CD8-positive, alpha-beta memory T cell (primary cell): Measurements from ENCODE around the gene FITM1. TPM values are rescaled to one million over a fixed set of nuclear protein-coding genes. Genes with fewer than 3 reads are reported as not detected.

Source experiments
- CTCF ChIA-PET: fragments of 350-600 bp; sonication (Branson Sonifier 250); formaldehyde crosslinking; loops from one replicate; lab custom pipeline; 2021; ENCODE audit warnings: antibody characterized with exemption; lab: Charles Lee
- POLR2A ChIA-PET: fragments of 350-600 bp; sonication (Branson Sonifier 250); formaldehyde crosslinking; loops from one replicate; lab custom pipeline; 2021; ENCODE audit warnings: antibody characterized with exemption; lab: Charles Lee
- DNase-seq, 5 donors: peaks; one replicate each; pipeline versions ENCODE4 v3.0.0 to v3.0.0-alpha.2; 2020 to 2022; ENCODE audit warnings: mixed read lengths in 1 of 5
- H3K27ac ChIP-seq: one replicate; pipeline ENCODE4 v1.7.0; 2013; ENCODE audit warnings: low read depth, mild to moderate bottlenecking, low read length, moderate library complexity
- H3K27me3 ChIP-seq: 2 replicates; pipeline ENCODE4 v1.7.0; 2013; ENCODE audit warnings: low read length, mild to moderate bottlenecking; ENCODE audit not compliant: insufficient read depth, poor library complexity, severe bottlenecking
- H3K36me3 ChIP-seq: 2 replicates; pipeline ENCODE4 v1.7.0; 2013; ENCODE audit warnings: mild to moderate bottlenecking, low read length, moderate library complexity; ENCODE audit not compliant: insufficient read depth
- H3K4me1 ChIP-seq: 2 replicates; pipeline ENCODE4 v1.7.0; 2013; ENCODE audit warnings: mild to moderate bottlenecking, low read length, moderate library complexity; ENCODE audit not compliant: insufficient read depth
- H3K4me3 ChIP-seq: 2 replicates; pipeline ENCODE4 v1.7.0; 2013; ENCODE audit warnings: mild to moderate bottlenecking, low read length
- H3K9me3 ChIP-seq: 2 replicates; pipeline ENCODE4 v1.7.0; 2013; ENCODE audit warnings: mild to moderate bottlenecking, low read length
- H3K27ac Mint-ChIP-seq, 8 donors: one replicate each; pipeline ENCODE4 v1.8.0; 2020 to 2021; ENCODE audit warnings: mixed read lengths in 8 of 8, mild to moderate bottlenecking in 6 of 8, inconsistent platforms in 3 of 8, moderate library complexity in 3 of 8
- H3K27me3 Mint-ChIP-seq, 2 donors: one replicate each; pipeline ENCODE4 v1.8.0; 2020 to 2021; ENCODE audit warnings: mixed read lengths in 2 of 2, mild to moderate bottlenecking in 1 of 2, moderate library complexity in 1 of 2
- H3K36me3 Mint-ChIP-seq, 3 donors: one replicate each; pipeline ENCODE4 v1.8.0; 2020 to 2021; ENCODE audit warnings: mixed read lengths in 3 of 3, inconsistent platforms in 1 of 3, mild to moderate bottlenecking in 1 of 3
- H3K4me1 Mint-ChIP-seq, 3 donors: one replicate each; pipeline ENCODE4 v1.8.0; 2020 to 2021; ENCODE audit warnings: mixed read lengths in 3 of 3, inconsistent platforms in 1 of 3, mild to moderate bottlenecking in 1 of 3
- H3K4me3 Mint-ChIP-seq, 7 donors: one replicate each; pipeline ENCODE4 v1.8.0; 2020 to 2021; ENCODE audit warnings: mixed read lengths in 7 of 7, mild to moderate bottlenecking in 6 of 7, moderate library complexity in 4 of 7, inconsistent platforms in 2 of 7
- H3K9me3 Mint-ChIP-seq, 5 donors: one replicate each; pipeline ENCODE4 v1.8.0; 2020 to 2022; ENCODE audit warnings: mixed read lengths in 5 of 5, mild to moderate bottlenecking in 3 of 5, moderate library complexity in 2 of 5, inconsistent platforms in 1 of 5
- polyA plus RNA-seq: library from polyadenylated mRNA; unstranded; fragments of 300-500 nt; fragmentation: Illumina TruSeq; gene quantifications from one replicate; pipeline ENCODE4 v1.2.3, GENCODE V29; 2021
- total RNA-seq, 2 experiments: library from RNA; stranded (reverse); gene quantifications; one replicate each; pipeline ENCODE4 v1.2.3, GENCODE V29; 2021

FITM1 gene
- total and polyA plus RNA-seq, 3 experiments from 2014 or later, result 0.58 to 1.1 TPM; not detected in 1

- peaks cover 4 to 44% (median 14%) of the 10 kb centered on the region in 3 donors for H3K36me3 Mint-ChIP-seq
- peaks cover 0 to 2% of the 10 kb centered on the region in 2 donors for H3K27me3 Mint-ChIP-seq
- H3K4me1 ChIP-seq, result no peaks in the 10 kb centered on the region
- POLR2A ChIA-PET, result interaction anchor here (2.4 kb wide), 1 partner anchor 11 kb away, joined by 8 read pairs; the partner anchor contains the start of gene IRF9
- H3K9me3 Mint-ChIP-seq, result no peaks in the 10 kb centered on the region
- H3K4me3 Mint-ChIP-seq, result peak overlapping the region; percentile 81 to 91 (median 90)
- H3K9me3 ChIP-seq, result no peaks in the 10 kb centered on the region
- H3K27ac ChIP-seq, result no peak overlapping the region
- H3K27ac Mint-ChIP-seq, result peak overlapping the region in 7 of 8 donors; percentile 14 to 96 (median 80)
- peaks cover 12% of the 10 kb centered on the region for H3K36me3 ChIP-seq
- no peaks in the 10 kb centered on the region for H3K27me3 ChIP-seq
- H3K4me1 Mint-ChIP-seq, result peaks cover 33 to 47% (median 46%) of the 10 kb centered on the region in 3 donors
- DNase-seq, result no peak
- CTCF ChIA-PET, result interaction anchor here (4.7 kb wide), 1 partner anchor 12 kb away, joined by 36 read pairs; the partner anchor contains the start of gene IRF9
- H3K4me3 ChIP-seq, result peak overlapping the region; percentile 48
These were observed 41.9 kb downstream of the FITM1 start for GRCh38 chr14:24172261-24172860.

- Histone ChIP-seq H3K4me3 (no peak overlapping the region), H3K9me3 (no peaks in the 10 kb centered on the region), H3K4me1 (no peaks in the 10 kb centered on the region), H3K36me3 (peaks cover 8% of the 10 kb centered on the region), H3K27ac (no peak overlapping the region), H3K27me3 (no peaks in the 10 kb centered on the region)
- ChIA-PET CTCF (interaction anchor here (0.9 to 4.7 kb wide), 2 partner anchors 10 to 12 kb away, joined by 3 to 36 read pairs; partner anchors contain the start of gene IRF9), POLR2A (interaction anchor here (1.2 kb wide), 1 partner anchor 12 kb away, joined by 4 read pairs; the partner anchor contains the start of gene IRF9)
- Mint-ChIP-seq H3K27ac (peak overlapping the region; percentile 71 to 96 (median 78)), H3K36me3 (peaks cover 0 to 43% (median 10%) of the 10 kb centered on the region in 3 donors), H3K27me3 (peaks cover 0 to 2% of the 10 kb centered on the region in 2 donors), H3K9me3 (no peaks in the 10 kb centered on the region), H3K4me1 (peaks cover 33 to 47% (median 42%) of the 10 kb centered on the region in 3 donors), H3K4me3 (peak overlapping the region in 6 of 7 donors; percentile 45 to 89 (median 82))
- no peak for DNase-seq
These were observed 42.4 kb downstream of the FITM1 start for GRCh38 chr14:24172871-24173281.

- Histone ChIP-seq H3K4me1 (no peaks in the 10 kb centered on the region), H3K27me3 (no peaks in the 10 kb centered on the region), H3K4me3 (no peak overlapping the region), H3K27ac (no peak overlapping the region), H3K9me3 (no peaks in the 10 kb centered on the region), H3K36me3 (peaks cover 19% of the 10 kb centered on the region)
- POLR2A ChIA-PET, result interaction anchor here (0.6 kb wide), 1 partner anchor 27 kb away, joined by 3 read pairs; no protein-coding TSS in a partner anchor
- H3K27me3 Mint-ChIP-seq, result no peaks in the 10 kb centered on the region
- peak overlapping the region in 1 of 8 donors; percentile 47 for H3K27ac Mint-ChIP-seq
- H3K36me3 Mint-ChIP-seq, result peaks cover 0 to 67% (median 9%) of the 10 kb centered on the region in 3 donors
- peaks cover 25 to 29% (median 28%) of the 10 kb centered on the region in 3 donors for H3K4me1 Mint-ChIP-seq
- H3K4me3 Mint-ChIP-seq, result no peak overlapping the region
- no peak for DNase-seq
- CTCF ChIA-PET, result interaction anchor here (1.7 kb wide), 1 partner anchor 43 kb away, joined by 3 read pairs; no protein-coding TSS in a partner anchor
- H3K9me3 Mint-ChIP-seq, result no peaks in the 10 kb centered on the region
These were observed 46.1 kb downstream of the FITM1 start for GRCh38 chr14:24176599-24176998.

- Histone ChIP-seq H3K27ac (no peak overlapping the region), H3K9me3 (no peaks in the 10 kb centered on the region), H3K4me1 (no peaks in the 10 kb centered on the region), H3K36me3 (peaks cover 19% of the 10 kb centered on the region), H3K27me3 (no peaks in the 10 kb centered on the region), H3K4me3 (no peak overlapping the region)
- CTCF ChIA-PET, result interaction anchor here (1.7 kb wide), 1 partner anchor 43 kb away, joined by 3 read pairs; no protein-coding TSS in a partner anchor
- Mint-ChIP-seq H3K4me1 (peaks cover 22 to 25% (median 23%) of the 10 kb centered on the region in 3 donors), H3K27ac (peak overlapping the region in 4 of 8 donors; percentile 31 to 79 (median 44)), H3K4me3 (no peak overlapping the region), H3K9me3 (no peaks in the 10 kb centered on the region), H3K27me3 (no peaks in the 10 kb centered on the region), H3K36me3 (peaks cover 0 to 72% (median 9%) of the 10 kb centered on the region in 3 donors)
- POLR2A ChIA-PET, result interaction anchor here (0.6 kb wide), 1 partner anchor 27 kb away, joined by 3 read pairs; no protein-coding TSS in a partner anchor
- no peak for DNase-seq
These were observed 46.8 kb downstream of the FITM1 start for GRCh38 chr14:24177041-24177825.

GRCh38 chr14:24177891-24178290, 47.4 kb downstream of the FITM1 start:
- Mint-ChIP-seq H3K36me3 (peaks cover 0 to 78% (median 9%) of the 10 kb centered on the region in 3 donors), H3K9me3 (no peaks in the 10 kb centered on the region), H3K27ac (peak overlapping the region in 1 of 8 donors; percentile 42), H3K27me3 (no peaks in the 10 kb centered on the region), H3K4me3 (no peak overlapping the region), H3K4me1 (peaks cover 19 to 22% (median 19%) of the 10 kb centered on the region in 3 donors)
- no peak overlapping the region for H3K4me3 ChIP-seq
- H3K4me1 ChIP-seq, result no peaks in the 10 kb centered on the region
- H3K9me3 ChIP-seq, result no peaks in the 10 kb centered on the region
- H3K27me3 ChIP-seq, result no peaks in the 10 kb centered on the region
- DNase-seq, result no peak
- ChIA-PET POLR2A (no interaction called here), CTCF (interaction anchor here (1.7 kb wide), 1 partner anchor 42 kb away, joined by 3 read pairs; no protein-coding TSS in a partner anchor)
- peaks cover 19% of the 10 kb centered on the region for H3K36me3 ChIP-seq
- H3K27ac ChIP-seq, result no peak overlapping the region

GRCh38 chr14:24178399-24179178, 48.1 kb downstream of the FITM1 start:
- Histone ChIP-seq H3K27me3 (no peaks in the 10 kb centered on the region), H3K36me3 (peaks cover 23% of the 10 kb centered on the region), H3K27ac (no peak overlapping the region), H3K4me1 (no peaks in the 10 kb centered on the region), H3K9me3 (no peaks in the 10 kb centered on the region), H3K4me3 (no peak overlapping the region)
- Mint-ChIP-seq H3K27ac (peak overlapping the region in 2 of 8 donors; percentile 22 to 23), H3K9me3 (no peaks in the 10 kb centered on the region), H3K4me1 (peaks cover 13 to 15% (median 15%) of the 10 kb centered on the region in 3 donors), H3K4me3 (no peak overlapping the region), H3K27me3 (no peaks in the 10 kb centered on the region), H3K36me3 (peaks cover 0 to 85% (median 9%) of the 10 kb centered on the region in 3 donors)
- ChIA-PET POLR2A (no interaction called here), CTCF (interaction anchor here (0.9 to 1.7 kb wide), 2 partner anchors 41 to 69 kb away, joined by 3 read pairs; no protein-coding TSS in a partner anchor)
- no peak for DNase-seq

GRCh38 chr14:24179294-24179960, 49.0 kb downstream of the FITM1 start:
- no peak for DNase-seq
- Histone ChIP-seq H3K27me3 (no peaks in the 10 kb centered on the region), H3K4me1 (no peaks in the 10 kb centered on the region), H3K36me3 (peaks cover 24% of the 10 kb centered on the region), H3K9me3 (no peaks in the 10 kb centered on the region), H3K4me3 (no peak overlapping the region), H3K27ac (no peak overlapping the region)
- H3K27ac Mint-ChIP-seq, result peak overlapping the region in 3 of 8 donors; percentile 22 to 90 (median 23)
- ChIA-PET POLR2A (no interaction called here), CTCF (interaction anchor here (0.9 to 2.7 kb wide), 3 partner anchors 9 to 70 kb away, joined by 3 to 16 read pairs (median 4); partner anchors contain the start of gene IRF9)
- H3K27me3 Mint-ChIP-seq, result no peaks in the 10 kb centered on the region
- no peak overlapping the region for H3K4me3 Mint-ChIP-seq
- no peaks in the 10 kb centered on the region for H3K9me3 Mint-ChIP-seq
- H3K36me3 Mint-ChIP-seq, result peaks cover 0 to 91% (median 8%) of the 10 kb centered on the region in 3 donors
- H3K4me1 Mint-ChIP-seq, result peaks cover 10 to 14% (median 14%) of the 10 kb centered on the region in 3 donors
